CD4-positive, alpha-beta T cell (primary cell): ENCODE results near the gene POU2F2. TPM values are rescaled to one million over a fixed set of nuclear protein-coding genes. Genes with fewer than 3 reads are reported as not detected.

Experiments
- ATAC-seq: fragments of 200-7000 bp; cut with Tn5 transposase; one replicate; pipeline ENCODE4 v1.10.0; 2022; ENCODE audit warnings: mild to moderate bottlenecking; ENCODE audit not compliant: poor library complexity
- CTCF ChIA-PET: fragments of 350-600 bp; sonication (Branson Sonifier 250); formaldehyde crosslinking; loops from one replicate; lab custom pipeline; 2021; ENCODE audit warnings: antibody characterized with exemption, inconsistent platforms; lab: Charles Lee
- POLR2A ChIA-PET: fragments of 350-600 bp; sonication (Branson Sonifier 250); formaldehyde crosslinking; loops from one replicate; lab custom pipeline; 2021; ENCODE audit warnings: antibody characterized with exemption, inconsistent platforms; lab: Charles Lee
- DNase-seq, 14 experiments: peaks; one replicate each; pipeline ENCODE4 v3.0.0-alpha.2; 2013 to 2020; ENCODE audit warnings: mixed read lengths in 2 of 14
- H3K27ac ChIP-seq, 2 donors: one replicate each; pipeline versions ENCODE4 v1.5.1 to v1.7.0; 2013; ENCODE audit warnings: low read length in 2 of 2, low read depth in 1 of 2, mild to moderate bottlenecking in 1 of 2
- H3K27me3 ChIP-seq, 2 experiments: 1 replicate in 1 of 2; 2 replicates in 1 of 2; pipeline versions ENCODE4 v1.6.1 to v1.7.0; 2013; ENCODE audit warnings: low read length in 2 of 2, control low read depth in 1 of 2, mild to moderate bottlenecking in 1 of 2, moderate library complexity in 1 of 2; ENCODE audit not compliant: insufficient read depth in 2 of 2, control insufficient read depth in 1 of 2
- H3K36me3 ChIP-seq: one replicate; pipeline ENCODE4 v1.6.1; 2013; ENCODE audit warnings: low read length, control low read depth; ENCODE audit not compliant: insufficient read depth
- H3K4me1 ChIP-seq: one replicate; pipeline ENCODE4 v1.6.1; 2013; ENCODE audit warnings: low read length, control low read depth; ENCODE audit not compliant: insufficient read depth
- H3K4me3 ChIP-seq: one replicate; pipeline ENCODE4 v1.5.1; 2013; ENCODE audit warnings: mild to moderate bottlenecking, low read length, moderate library complexity
- H3K9me3 ChIP-seq, 2 experiments: 1 replicate in 1 of 2; 2 replicates in 1 of 2; pipeline versions ENCODE4 v1.6.1 to v1.7.0; 2013; ENCODE audit warnings: low read length in 2 of 2, mild to moderate bottlenecking in 2 of 2, control low read depth in 1 of 2, moderate library complexity in 1 of 2; ENCODE audit not compliant: control insufficient read depth in 1 of 2, insufficient read depth in 1 of 2
- H3K27ac Mint-ChIP-seq: one replicate; pipeline ENCODE4 v1.8.0; 2020; ENCODE audit warnings: mixed read lengths
- H3K27me3 Mint-ChIP-seq: one replicate; pipeline ENCODE4 v1.8.0; 2021; ENCODE audit warnings: mixed read lengths
- H3K36me3 Mint-ChIP-seq: one replicate; pipeline ENCODE4 v1.8.0; 2021; ENCODE audit warnings: low read depth, mixed read lengths
- H3K4me1 Mint-ChIP-seq: one replicate; pipeline ENCODE4 v1.8.0; 2021; ENCODE audit warnings: low read depth, mixed read lengths
- H3K4me3 Mint-ChIP-seq: one replicate; pipeline ENCODE4 v1.8.0; 2020; ENCODE audit warnings: mild to moderate bottlenecking, mixed read lengths
- H3K9me3 Mint-ChIP-seq: one replicate; pipeline ENCODE4 v1.8.0; 2020; ENCODE audit warnings: mixed read lengths
- CTCF ChIP-seq: fragments of 200-600 bp; IDR thresholded peaks from one replicate; pipeline ENCODE4 v1.8.0; 2022; ENCODE audit warnings: antibody characterized with exemption, mild to moderate bottlenecking
- intact Hi-C, 2 experiments: fragments of 100-400 bp; cut with DNase I in 1 of 2; cut with micrococcal nuclease in 1 of 2; formaldehyde crosslinking; loops; one replicate each; pipeline versions ENCODE4 v1.15.1 to v1.9.0; 2023 to 2025; cut with DNase I, micrococcal nuclease
- total RNA-seq, 174 experiments: library from RNA in 2 of 174; stranded (reverse) in 2 of 174; gene quantifications; one replicate each; pipeline ENCODE4 v1.2.3 and lab custom pipeline; 2021 to 2026

POU2F2 gene
- total RNA-seq, 2 experiments from 2014 or later: 18.6 to 19.9 TPM

DNA sequence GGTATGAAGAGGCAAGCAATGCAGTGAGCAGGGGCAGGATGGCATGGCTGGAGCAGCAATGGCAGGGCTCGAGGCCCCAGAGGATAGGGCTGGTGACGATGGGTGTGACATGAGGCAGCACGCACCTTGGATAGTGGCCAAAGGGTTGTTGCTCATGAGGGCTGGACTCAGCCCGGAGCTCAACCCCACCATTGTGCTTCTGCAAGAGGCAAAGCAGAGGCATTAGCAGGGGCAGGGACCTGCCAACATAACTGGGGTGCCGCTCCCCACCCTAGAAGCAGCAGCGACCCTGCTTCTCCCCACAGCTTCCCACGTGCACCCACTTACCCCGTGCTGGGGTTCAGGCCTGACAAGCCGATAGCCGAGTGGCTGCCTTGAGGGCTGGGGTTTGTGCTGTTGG is 40.5 kb downstream of the POU2F2 start:
- POLR2A ChIA-PET: no interaction called here
- CTCF ChIA-PET: interaction anchor here (0.9 kb wide), 1 partner anchor 16 kb away, joined by 3 read pairs; the partner anchor contains the start of gene ZNF574
- H3K36me3 ChIP-seq: peaks cover 43% of the 10 kb centered on the region
- no peaks in the 10 kb centered on the region for H3K27me3 ChIP-seq
- Mint-ChIP-seq H3K4me3 (no peak overlapping the region), H3K27me3 (no peaks in the 10 kb centered on the region), H3K4me1 (peaks cover 18% of the 10 kb centered on the region), H3K9me3 (no peaks in the 10 kb centered on the region), H3K36me3 (peaks cover 41% of the 10 kb centered on the region), H3K27ac (no peak overlapping the region)
- no peak overlapping the region for H3K27ac ChIP-seq
- intact Hi-C loops: no loop called here
- no peak for TF ChIP-seq CTCF
- H3K4me1 ChIP-seq: peaks cover 25% of the 10 kb centered on the region
- H3K4me3 ChIP-seq: no peak overlapping the region
- no peaks in the 10 kb centered on the region for H3K9me3 ChIP-seq
- DNase-seq: no peak
- ATAC-seq: no peak

DNA sequence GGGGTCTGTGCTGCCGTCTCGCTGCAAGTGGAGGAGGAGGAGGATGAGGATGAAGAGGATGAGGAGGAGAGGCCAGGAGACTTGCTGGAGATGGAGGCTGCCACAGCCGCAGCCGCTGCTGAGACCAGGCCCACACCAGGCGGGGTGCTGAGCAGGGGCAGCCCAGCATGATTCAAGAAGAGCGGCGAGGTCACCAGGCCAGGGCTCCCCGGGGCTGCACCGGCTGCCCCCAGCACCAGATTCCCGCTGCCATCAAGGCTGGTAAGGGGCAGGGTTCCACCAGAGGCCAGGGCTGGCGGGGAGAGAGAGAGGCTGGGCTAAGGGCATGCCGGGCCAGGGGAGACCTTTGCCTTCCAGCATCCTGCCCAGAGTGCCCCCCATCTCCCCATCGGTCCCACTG is 40.9 kb downstream of the POU2F2 start:
- H3K27me3 Mint-ChIP-seq: no peaks in the 10 kb centered on the region
- DNase-seq: no peak
- H3K4me3 Mint-ChIP-seq: no peak overlapping the region
- H3K27me3 ChIP-seq: no peaks in the 10 kb centered on the region
- peaks cover 25% of the 10 kb centered on the region for H3K4me1 ChIP-seq
- H3K27ac ChIP-seq: no peak overlapping the region
- no peak for TF ChIP-seq CTCF
- H3K27ac Mint-ChIP-seq: no peak overlapping the region
- peaks cover 39% of the 10 kb centered on the region for H3K36me3 ChIP-seq
- CTCF ChIA-PET: no interaction called here
- H3K36me3 Mint-ChIP-seq: peaks cover 37% of the 10 kb centered on the region
- intact Hi-C loops: no loop called here
- no peak overlapping the region for H3K4me3 ChIP-seq
- peaks cover 18% of the 10 kb centered on the region for H3K4me1 Mint-ChIP-seq
- H3K9me3 ChIP-seq: no peaks in the 10 kb centered on the region
- H3K9me3 Mint-ChIP-seq: no peaks in the 10 kb centered on the region
- ATAC-seq: no peak
- POLR2A ChIA-PET: no interaction called here

DNA sequence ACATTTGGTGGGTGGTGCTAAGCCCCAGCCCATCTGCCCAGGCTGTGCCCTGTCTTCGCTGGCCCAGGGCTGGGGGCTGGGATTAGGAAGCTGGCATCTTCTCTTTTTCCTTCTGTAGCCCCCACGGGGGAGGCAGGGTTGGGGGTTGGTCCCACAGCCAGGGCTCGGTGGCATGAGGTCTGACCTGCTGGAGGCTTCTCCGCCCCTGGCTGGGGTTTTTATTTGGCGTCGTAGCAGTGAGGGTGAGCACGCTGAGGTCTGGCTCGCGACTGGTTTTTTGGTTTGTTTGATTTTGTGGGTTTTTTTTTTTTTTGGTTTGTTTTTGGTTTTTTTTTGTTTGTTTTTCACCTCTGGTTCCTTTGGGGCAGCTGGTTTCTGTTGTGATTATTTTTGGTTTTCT is 41.6 kb downstream of the POU2F2 start:
- ChIA-PET CTCF (no interaction called here), POLR2A (interaction anchor here (0.6 kb wide), 1 partner anchor 14 kb away, joined by 3 read pairs; no protein-coding TSS in a partner anchor)
- no peaks in the 10 kb centered on the region for H3K9me3 ChIP-seq
- peaks cover 25% of the 10 kb centered on the region for H3K4me1 ChIP-seq
- peaks cover 34% of the 10 kb centered on the region for H3K36me3 ChIP-seq
- H3K4me3 ChIP-seq: no peak overlapping the region
- H3K27ac ChIP-seq: no peak overlapping the region
- H3K27ac Mint-ChIP-seq: peak overlapping the region; percentile 36
- no peaks in the 10 kb centered on the region for H3K27me3 ChIP-seq
- no peaks in the 10 kb centered on the region for H3K27me3 Mint-ChIP-seq
- TF ChIP-seq CTCF: no peak
- H3K9me3 Mint-ChIP-seq: no peaks in the 10 kb centered on the region
- peaks cover 35% of the 10 kb centered on the region for H3K36me3 Mint-ChIP-seq
- intact Hi-C loops: no loop called here
- H3K4me3 Mint-ChIP-seq: no peak overlapping the region
- H3K4me1 Mint-ChIP-seq: peaks cover 18% of the 10 kb centered on the region
- ATAC-seq (peak; percentile 26), DNase-seq (peak in 1 of 14 experiments; percentile 52)
